DND-41 (cell line): ENCODE data around the gene SH2D7.

Experiments used
- CTCF ChIP-seq: IDR thresholded peaks from 2 replicates; pipeline ENCODE4 v1.5.1; 2012; ENCODE audit warnings: borderline replicate concordance, low read length, moderate library complexity, mild to moderate bottlenecking; ENCODE audit not compliant: poor library complexity, severe bottlenecking; ENCODE audit errors: extremely low read depth
- EZH2 ChIP-seq: IDR thresholded peaks from 3 replicates; pipeline ENCODE4 v1.6.1; 2012; ENCODE audit warnings: borderline replicate concordance, low read depth, mild to moderate bottlenecking, moderate library complexity, low read length, inconsistent platforms; ENCODE audit not compliant: severe bottlenecking

GRCh38 chr15:78139578-78139977 is 47.2 kb downstream of the SH2D7 start:
- TF ChIP-seq CTCF (no peak), EZH2 (no peak)
